KMS-11 (cell line): ENCODE measurements around the gene COL3A1.

ENCODE experiments used
- H2AFZ ChIP-seq: fragments of 200-600 bp; sonication (generic); 2 replicates; pipeline ENCODE4 v1.6.1; 2016; ENCODE audit warnings: antibody characterized with exemption, mixed run types, low read depth
- H3K27ac ChIP-seq: fragments of 200-600 bp; sonication (generic); 2 replicates; pipeline ENCODE4 v1.6.1; 2016; ENCODE audit warnings: mild to moderate bottlenecking, mixed run types
- H3K27me3 ChIP-seq: fragments of 200-600 bp; sonication (generic); 2 replicates; pipeline ENCODE4 v1.6.1; 2017; ENCODE audit warnings: mild to moderate bottlenecking, low read depth, mixed run types, moderate library complexity; ENCODE audit not compliant: insufficient read depth
- H3K36me3 ChIP-seq: fragments of 200-600 bp; sonication (generic); 2 replicates; pipeline ENCODE4 v1.6.1; 2017; ENCODE audit warnings: mild to moderate bottlenecking, mixed run types; ENCODE audit not compliant: insufficient read depth
- H3K4me1 ChIP-seq: fragments of 200-600 bp; sonication (generic); 2 replicates; pipeline ENCODE4 v1.6.1; 2016; ENCODE audit warnings: mild to moderate bottlenecking, low read depth, mixed run types; ENCODE audit not compliant: poor library complexity, severe bottlenecking
- H3K4me2 ChIP-seq: fragments of 200-600 bp; sonication (generic); 2 replicates; pipeline ENCODE4 v1.7.0; 2016; ENCODE audit warnings: mild to moderate bottlenecking, mixed run types
- H3K4me3 ChIP-seq: fragments of 200-600 bp; sonication (generic); IDR thresholded peaks from 2 replicates; pipeline ENCODE4 v1.6.1; 2017; ENCODE audit warnings: low read depth, low read length, mixed read lengths; ENCODE audit not compliant: insufficient read depth
- H3K79me2 ChIP-seq: fragments of 200-600 bp; sonication (generic); 2 replicates; pipeline ENCODE4 v1.6.1; 2016; ENCODE audit warnings: low read depth, mixed run types; ENCODE audit not compliant: insufficient read depth
- H3K9ac ChIP-seq: fragments of 200-600 bp; sonication (generic); 2 replicates; pipeline ENCODE4 v1.6.1; 2016; ENCODE audit warnings: mild to moderate bottlenecking, mixed run types
- H4K20me1 ChIP-seq: fragments of 200-600 bp; sonication (generic); 2 replicates; pipeline ENCODE4 v1.6.1; 2016; ENCODE audit warnings: mild to moderate bottlenecking, mixed run types; ENCODE audit not compliant: insufficient read depth
- TF ChIP-seq, protein P1 (sequence below): fragments of 200-600 bp; sonication (generic); conservative IDR thresholded peaks from 2 replicates; pipeline ENCODE4 v1.6.1; 2017; ENCODE audit warnings: low read depth, mild to moderate bottlenecking, antibody characterized with exemption, low read length, moderate library complexity, mixed read lengths

The COL3A1 gene

DNA sequence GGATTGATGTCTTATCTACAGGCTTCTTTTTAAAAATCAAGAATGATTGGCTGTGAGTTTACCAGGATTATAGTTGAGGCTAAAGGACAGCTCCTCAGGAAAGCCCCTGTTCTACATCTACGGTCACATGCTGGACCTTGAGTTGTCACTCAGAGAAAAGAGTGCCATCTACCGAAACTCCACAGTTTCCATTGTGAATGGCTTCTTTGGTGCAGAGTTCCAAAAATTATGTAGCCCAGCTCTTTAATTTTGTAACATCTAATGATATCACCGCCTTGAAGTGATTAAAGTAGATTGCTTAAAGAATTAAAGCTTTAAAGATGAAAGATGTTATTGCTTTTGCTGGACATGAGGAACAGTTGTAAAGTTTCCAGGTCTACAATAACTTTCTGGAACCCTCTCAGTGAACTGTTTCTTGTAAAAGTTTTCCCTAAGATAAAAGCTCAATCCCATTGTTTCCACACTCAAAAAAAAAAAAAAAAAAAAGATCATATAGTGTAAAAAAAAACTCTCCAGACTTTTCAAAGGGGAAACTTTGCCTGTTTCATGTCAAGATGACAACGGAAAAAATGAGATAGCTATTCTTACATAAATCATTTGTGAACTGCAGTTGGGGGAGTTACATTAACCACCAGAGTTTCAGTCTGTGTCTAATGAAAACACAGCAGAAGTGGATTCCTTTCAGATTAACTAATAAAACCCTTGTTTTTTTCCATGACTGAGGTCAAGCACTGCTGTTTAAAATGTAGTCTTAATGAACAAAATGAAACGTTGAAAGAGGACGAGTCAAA is 4.3 kb downstream of the COL3A1 start:
- Histone ChIP-seq H3K36me3 (no peaks in the 10 kb centered on the region), H3K27me3 (no peaks in the 10 kb centered on the region), H3K4me2 (peak overlapping the region; percentile 88), H3K4me3 (peak overlapping the region; percentile 65), H4K20me1 (no peaks in the 10 kb centered on the region), H2AFZ (peak overlapping the region; percentile 80), H3K4me1 (peaks cover 51% of the 10 kb centered on the region), H3K79me2 (no peaks in the 10 kb centered on the region), H3K9ac (peak overlapping the region; percentile 57), H3K27ac (peak overlapping the region; percentile 88)
- TF ChIP-seq, protein P1, sequence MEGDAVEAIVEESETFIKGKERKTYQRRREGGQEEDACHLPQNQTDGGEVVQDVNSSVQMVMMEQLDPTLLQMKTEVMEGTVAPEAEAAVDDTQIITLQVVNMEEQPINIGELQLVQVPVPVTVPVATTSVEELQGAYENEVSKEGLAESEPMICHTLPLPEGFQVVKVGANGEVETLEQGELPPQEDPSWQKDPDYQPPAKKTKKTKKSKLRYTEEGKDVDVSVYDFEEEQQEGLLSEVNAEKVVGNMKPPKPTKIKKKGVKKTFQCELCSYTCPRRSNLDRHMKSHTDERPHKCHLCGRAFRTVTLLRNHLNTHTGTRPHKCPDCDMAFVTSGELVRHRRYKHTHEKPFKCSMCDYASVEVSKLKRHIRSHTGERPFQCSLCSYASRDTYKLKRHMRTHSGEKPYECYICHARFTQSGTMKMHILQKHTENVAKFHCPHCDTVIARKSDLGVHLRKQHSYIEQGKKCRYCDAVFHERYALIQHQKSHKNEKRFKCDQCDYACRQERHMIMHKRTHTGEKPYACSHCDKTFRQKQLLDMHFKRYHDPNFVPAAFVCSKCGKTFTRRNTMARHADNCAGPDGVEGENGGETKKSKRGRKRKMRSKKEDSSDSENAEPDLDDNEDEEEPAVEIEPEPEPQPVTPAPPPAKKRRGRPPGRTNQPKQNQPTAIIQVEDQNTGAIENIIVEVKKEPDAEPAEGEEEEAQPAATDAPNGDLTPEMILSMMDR = peak; percentile 62

DNA sequence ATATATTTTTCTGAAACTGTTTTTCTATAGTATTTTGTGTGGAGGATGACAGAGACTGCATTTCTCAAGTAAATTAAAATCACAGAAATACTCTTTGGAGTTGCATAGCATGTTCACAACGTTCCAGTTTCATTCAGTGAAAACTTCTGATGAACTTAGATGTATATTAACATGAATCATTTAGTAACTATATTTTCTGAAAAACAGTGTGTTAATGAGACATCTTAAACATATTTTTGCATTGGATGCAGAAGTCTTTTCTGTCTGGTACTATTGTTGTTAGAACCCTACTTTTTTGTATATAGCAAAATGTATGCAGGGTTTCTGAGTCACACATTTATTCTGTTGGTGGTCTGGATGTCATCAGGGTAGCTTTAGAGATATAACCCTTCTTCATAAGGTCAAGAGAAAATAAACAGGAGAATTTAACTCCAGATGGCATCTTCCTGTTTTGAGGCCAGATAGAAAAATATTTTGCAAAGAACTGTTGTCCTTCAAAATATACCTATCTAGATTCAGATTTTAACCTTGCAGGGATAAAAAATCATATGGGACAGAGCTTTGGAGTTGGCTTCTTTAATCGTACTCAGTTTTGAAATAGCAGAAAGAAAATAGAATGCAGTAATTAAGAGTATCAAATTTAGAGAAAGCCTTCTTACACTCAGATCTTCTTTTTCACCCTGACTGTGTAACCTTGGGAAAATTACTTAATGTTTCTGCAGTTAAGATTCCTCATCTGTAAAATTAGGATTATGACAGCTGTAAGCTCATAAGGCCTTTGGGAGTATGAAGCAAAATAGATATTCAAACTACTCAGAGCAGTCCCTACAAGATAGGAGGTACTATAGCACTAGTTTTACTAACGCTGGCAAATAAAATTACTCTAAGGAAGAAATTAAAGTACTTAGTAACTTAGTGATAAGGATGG is 5.3 kb downstream of the COL3A1 start:
- Histone ChIP-seq H3K27me3 (no peaks in the 10 kb centered on the region), H2AFZ (peak overlapping the region; percentile 80), H3K4me3 (peak overlapping the region; percentile 65), H3K79me2 (no peaks in the 10 kb centered on the region), H3K27ac (peak overlapping the region; percentile 88), H3K4me2 (peak overlapping the region; percentile 88), H4K20me1 (no peaks in the 10 kb centered on the region), H3K9ac (peak overlapping the region; percentile 57), H3K36me3 (no peaks in the 10 kb centered on the region), H3K4me1 (peaks cover 54% of the 10 kb centered on the region)
- TF ChIP-seq, protein P1 = no peak

DNA sequence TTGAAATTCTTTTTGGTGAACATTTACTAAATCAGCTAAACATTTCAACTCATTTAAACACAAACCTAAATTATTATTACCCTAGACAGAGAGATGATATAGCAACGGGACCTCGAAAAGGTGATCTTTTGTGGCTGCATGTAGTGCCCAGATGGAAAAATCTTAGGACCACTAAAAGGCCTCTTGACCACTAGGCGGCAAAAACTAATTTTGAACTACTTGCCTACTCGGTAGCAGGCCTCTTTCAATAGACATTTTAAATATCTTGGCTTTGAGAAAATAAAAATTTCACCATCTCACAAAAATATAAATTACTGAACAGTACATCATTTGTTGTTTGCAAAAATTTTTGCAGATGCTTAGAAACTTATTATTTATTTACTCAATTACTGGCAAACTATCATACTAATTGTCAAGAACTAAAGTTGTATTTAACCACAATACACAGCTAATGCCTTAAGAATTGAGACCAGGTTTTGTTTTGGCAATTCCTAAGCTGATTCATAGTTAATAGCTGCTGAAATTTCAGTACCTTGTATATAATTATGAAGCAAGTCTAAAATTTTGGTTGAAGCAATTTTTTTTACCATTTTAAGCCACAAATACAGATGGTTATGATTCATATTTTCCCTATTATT is 9.4 kb downstream of the COL3A1 start:
- H3K4me2 ChIP-seq = no peak overlapping the region
- no peak overlapping the region for H3K27ac ChIP-seq
- TF ChIP-seq, protein P1 = no peak
- H3K79me2 ChIP-seq = no peaks in the 10 kb centered on the region
- peaks cover 36% of the 10 kb centered on the region for H3K4me1 ChIP-seq
- no peak overlapping the region for H2AFZ ChIP-seq
- no peak overlapping the region for H3K9ac ChIP-seq
- H4K20me1 ChIP-seq = no peaks in the 10 kb centered on the region
- no peak overlapping the region for H3K4me3 ChIP-seq
- no peaks in the 10 kb centered on the region for H3K27me3 ChIP-seq
- no peaks in the 10 kb centered on the region for H3K36me3 ChIP-seq

DNA sequence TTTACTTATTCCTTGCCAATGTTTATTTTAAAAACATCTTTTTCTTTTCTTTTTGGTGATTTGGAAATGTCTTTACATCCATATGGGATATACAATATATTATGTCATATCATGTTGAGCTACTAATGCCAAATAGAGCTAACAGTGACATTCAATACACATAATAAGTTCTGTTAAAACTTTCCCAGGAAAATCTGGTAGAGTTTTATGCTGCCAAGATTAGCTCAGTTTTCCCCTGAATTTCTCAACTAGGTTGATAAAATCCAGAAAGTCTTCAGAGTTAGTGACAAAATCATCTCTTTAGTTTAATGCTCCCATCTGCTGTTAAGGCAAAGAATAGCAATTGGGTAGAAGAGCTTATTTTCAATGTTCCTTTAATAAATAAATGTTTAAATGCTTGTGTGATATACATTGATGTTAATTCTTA is 9.9 kb downstream of the COL3A1 start:
- H3K27ac ChIP-seq = no peak overlapping the region
- H3K9ac ChIP-seq = no peak overlapping the region
- no peaks in the 10 kb centered on the region for H3K36me3 ChIP-seq

More for the DNA sequence above, 9.9 kb downstream of the COL3A1 start:
- no peaks in the 10 kb centered on the region for H3K27me3 ChIP-seq
- H2AFZ ChIP-seq = no peak overlapping the region
- TF ChIP-seq, protein P1 = peak; percentile 37
- no peaks in the 10 kb centered on the region for H4K20me1 ChIP-seq
- H3K4me2 ChIP-seq = no peak overlapping the region
- no peak overlapping the region for H3K4me3 ChIP-seq
- H3K79me2 ChIP-seq = no peaks in the 10 kb centered on the region
- H3K4me1 ChIP-seq = peaks cover 35% of the 10 kb centered on the region
